Central memory CD4-positive, alpha-beta T cell (primary cell): ENCODE measurements around the gene USH1C.

Experiments
- DNase-seq: peaks from one replicate; pipeline ENCODE4 v3.0.0; 2022

Gene USH1C

GRCh38 chr11:17498475-17498874 is 45.7 kb downstream of the USH1C start:
- no peak for DNase-seq

DNA sequence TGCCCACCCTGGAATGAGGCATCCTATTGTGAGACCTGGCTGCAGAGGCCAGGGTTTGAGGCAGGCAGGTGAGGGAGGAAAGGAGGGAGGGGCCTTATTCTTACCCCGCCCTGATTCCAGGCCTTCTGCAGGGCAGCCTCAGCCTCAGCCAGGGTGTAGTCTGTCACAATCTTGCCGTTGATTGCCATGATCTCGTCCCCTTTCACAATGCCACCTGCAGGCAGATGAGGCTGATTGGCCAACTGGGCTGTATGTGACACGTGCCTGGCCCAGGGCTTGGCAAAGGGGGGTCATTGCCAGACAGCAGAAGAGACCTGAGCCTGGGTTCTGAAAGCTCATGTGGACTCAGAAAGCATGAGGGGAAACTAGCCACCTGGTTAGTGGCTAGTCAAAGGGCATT is 46.2 kb downstream of the USH1C start:
- no peak for DNase-seq

- DNase-seq = no peak
Measured at GRCh38 chr11:17496406-17496805, 47.8 kb downstream of the USH1C start.

DNA sequence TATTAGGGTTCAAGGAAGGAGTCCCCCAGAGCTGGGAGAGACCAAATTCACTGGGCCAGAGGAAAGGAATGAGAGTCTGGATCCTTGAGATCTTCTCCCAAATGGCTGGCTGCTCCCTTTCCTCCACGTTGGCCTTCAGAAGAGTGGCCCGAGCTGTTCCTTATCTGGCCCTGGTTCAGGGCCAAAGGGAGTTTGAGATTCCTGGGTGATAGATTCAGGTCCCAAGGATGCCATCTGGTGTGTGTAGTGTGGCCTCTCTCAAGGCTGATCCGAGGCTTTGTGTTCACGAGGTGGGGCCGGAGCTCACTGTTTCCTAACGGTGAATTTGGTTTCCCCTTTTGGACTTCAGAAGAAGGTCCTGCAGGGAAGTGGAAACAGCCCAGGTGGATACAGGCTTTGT is 50.2 kb downstream of the USH1C start:
- no peak for DNase-seq

GRCh38 chr11:17490938-17491337 is 53.3 kb downstream of the USH1C start:
- DNase-seq = no peak

- DNase-seq = no peak
Measured at GRCh38 chr11:17490232-17490631, 54.0 kb downstream of the USH1C start.

GRCh38 chr11:17489751-17490150 is 54.5 kb downstream of the USH1C start:
- DNase-seq = no peak

DNA sequence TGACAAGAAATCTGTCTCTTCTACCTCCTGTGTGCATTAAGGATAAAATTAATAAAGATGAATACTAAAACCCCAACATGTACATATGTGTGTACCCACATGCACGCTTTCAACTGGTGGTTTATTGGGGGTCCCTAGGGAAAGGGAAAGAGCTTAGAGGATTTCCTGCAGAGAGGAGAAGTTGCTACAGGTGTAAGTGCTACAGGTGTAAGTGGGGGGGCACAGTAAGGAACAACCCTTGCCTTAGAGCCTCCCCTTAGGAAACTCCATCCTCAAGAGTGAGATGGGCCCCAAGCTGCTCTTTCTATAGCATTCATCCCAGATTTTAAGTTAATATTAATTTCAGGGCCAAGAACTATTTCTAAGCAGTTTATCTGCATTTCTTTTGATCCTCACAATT is 55.7 kb downstream of the USH1C start:
- no peak for DNase-seq

- no peak for DNase-seq
Measured at GRCh38 chr11:17486646-17487045, 57.6 kb downstream of the USH1C start.

DNA sequence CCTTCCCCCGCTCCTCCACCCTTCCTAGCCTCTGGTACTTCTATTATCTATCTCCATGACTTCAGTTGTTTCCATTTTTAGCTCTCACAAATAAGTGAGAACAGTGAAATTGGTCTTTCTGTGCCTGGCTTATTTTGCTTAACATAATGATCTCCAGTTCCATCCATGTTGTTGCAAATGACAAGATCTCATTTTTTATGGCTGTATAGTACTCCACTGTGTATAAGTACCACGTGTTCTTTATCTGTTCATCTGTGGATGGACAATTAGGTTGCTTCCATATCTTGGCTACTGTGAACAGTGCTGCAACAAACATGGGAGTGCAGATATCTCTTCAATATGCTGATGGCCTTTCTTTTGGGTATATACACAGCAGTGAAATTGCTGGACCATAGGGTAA is 60.7 kb downstream of the USH1C start:
- DNase-seq = no peak

DNA sequence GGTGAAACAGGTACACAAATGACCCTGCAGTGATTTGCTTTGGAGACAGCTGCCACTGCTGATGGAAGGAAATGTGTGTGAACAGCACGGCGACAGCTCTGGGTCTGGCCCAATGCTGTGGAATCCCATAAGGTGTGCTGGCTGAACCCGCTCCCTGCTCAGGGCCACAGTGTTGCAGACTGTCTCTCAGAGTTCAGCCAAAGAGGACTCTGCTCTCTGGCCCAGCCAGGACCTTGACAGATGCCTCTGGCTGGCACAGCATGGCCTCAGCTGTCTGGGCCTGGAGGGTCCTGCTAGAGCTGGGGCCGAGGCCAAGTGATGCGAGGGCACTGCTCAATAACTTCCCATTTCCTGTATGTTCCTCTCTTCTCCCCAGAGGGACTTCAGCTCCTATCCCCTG is 62.3 kb downstream of the USH1C start:
- no peak for DNase-seq

- DNase-seq = no peak
Measured at GRCh38 chr11:17479284-17480214, 64.7 kb downstream of the USH1C start.

GRCh38 chr11:17478070-17478469 is 66.1 kb downstream of the USH1C start:
- DNase-seq = no peak

- DNase-seq = no peak
Measured at GRCh38 chr11:17477361-17477760, 66.9 kb downstream of the USH1C start.

- no peak for DNase-seq
Measured at GRCh38 chr11:17477084-17477333, 67.2 kb downstream of the USH1C start.

GRCh38 chr11:17476317-17477083 is 67.7 kb downstream of the USH1C start, which contains the start of gene ABCC8:
ABCC8 (minus strand) TSS chr11:17476845; CDS start chr11:17476776, 69 bp downstream.
- no peak for DNase-seq

DNA sequence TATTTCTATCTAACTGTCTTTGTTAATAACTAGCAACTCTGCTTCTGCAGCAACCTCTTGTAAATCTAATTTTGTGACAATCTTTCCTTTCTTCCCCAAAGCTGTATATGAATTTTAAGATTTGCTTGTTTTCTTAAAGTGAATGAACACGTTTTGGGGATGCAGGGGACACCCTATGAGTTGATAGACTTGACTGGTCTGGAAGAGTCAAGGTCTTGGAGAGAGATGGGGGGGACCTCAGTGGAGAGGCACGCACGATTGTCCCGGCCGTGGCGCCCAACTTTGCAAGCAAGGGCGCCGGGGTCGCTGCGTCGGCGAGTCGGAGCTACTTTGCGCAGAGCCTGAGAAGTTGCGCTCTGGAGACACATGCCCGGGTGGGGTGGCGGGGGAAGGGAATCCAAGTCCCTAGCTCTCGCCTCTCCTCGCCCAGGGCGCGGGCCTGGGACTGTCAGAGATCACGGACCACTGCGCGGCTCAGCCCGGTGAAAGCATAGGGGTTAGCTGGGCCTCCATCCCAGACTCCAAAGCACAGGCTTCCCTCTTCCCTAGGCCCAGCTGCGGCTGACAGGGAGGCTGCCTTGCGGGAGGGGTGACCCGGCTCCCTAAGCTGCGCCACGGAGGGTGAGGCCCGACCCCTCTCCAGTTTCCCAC is 68.4 kb downstream of the USH1C start:
- DNase-seq = no peak

DNA sequence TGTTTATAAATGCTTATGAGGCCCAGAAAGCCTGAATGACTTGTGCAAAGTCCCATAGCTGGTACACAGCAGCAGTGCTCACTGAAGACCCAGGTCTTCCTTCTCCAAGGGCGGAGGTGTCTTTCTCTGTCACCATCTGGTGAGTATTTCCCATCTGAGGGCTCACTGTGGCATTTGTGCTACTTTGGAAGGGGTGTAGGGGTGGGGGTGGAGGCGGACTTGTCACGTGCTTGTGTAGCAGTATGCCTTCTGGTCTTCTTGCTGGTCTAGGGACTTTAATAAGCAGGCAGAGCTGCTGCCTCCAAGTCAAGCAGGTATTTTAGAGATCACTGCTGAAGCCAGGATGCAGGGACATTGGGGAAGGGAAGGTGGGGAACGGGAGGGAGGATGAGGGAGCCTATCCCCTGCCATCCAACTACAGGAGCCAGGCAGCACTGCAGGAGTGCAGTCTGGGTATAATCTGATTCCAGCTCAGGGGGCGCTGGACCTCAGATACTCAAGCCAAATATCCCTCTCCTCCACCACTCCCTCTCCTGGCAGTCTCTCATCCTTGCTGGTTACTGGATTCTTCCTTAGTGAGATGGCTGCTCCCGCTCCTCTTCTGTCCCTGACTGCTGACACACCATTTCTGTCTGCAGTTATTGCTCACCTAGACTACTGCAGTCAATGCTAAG is 71.0 kb downstream of the USH1C start:
- DNase-seq = no peak

GRCh38 chr11:17472467-17472866 is 71.7 kb downstream of the USH1C start:
- no peak for DNase-seq

- DNase-seq = no peak
Measured at GRCh38 chr11:17471501-17471900, 72.7 kb downstream of the USH1C start.

GRCh38 chr11:17469998-17470397 is 74.2 kb downstream of the USH1C start:
- no peak for DNase-seq

- DNase-seq = no peak
Measured at GRCh38 chr11:17468122-17468521, 76.1 kb downstream of the USH1C start.

DNA sequence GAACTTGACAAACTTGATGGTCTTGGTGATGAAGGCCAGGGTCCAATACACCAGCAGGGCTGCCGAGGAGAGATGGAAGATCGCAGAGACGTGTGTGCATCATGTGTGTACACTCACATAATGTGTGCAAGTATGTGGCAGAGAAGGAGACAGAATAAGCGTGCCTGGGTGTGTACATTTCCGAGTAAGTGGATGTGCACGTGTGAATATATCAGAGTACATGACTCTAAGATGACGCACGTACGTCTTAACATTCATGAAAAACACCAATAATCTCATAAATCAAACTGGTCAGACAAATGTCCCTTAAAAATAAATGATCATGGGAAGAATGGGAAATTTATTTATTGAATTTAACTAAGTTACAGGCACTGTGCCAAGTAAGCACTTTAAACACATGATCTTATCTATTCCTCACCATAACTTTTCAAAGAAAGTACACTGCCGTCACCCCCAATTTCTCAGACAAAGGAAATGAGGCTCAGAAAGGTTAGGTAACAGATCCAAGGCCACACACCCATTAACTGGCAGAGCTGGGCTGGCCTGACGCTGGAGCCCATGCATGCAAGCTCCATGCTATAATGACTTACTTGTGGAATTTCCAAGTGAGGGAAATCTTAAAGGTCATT is 80.6 kb downstream of the USH1C start:
- no peak for DNase-seq
